Kidney glomerular epithelial cell (primary cell): ENCODE results near the gene TOR1AIP2.
"Not testable (repeated sequence)": the region's sequence is repeated elsewhere in the genome, so short reads cannot be mapped to it uniquely, and the experiment has no call there.

Experiments used
- DNase-seq: peaks from one replicate; lab custom pipeline; 2025; lab: John Stamatoyannopoulos, UW

The TOR1AIP2 gene

DNA sequence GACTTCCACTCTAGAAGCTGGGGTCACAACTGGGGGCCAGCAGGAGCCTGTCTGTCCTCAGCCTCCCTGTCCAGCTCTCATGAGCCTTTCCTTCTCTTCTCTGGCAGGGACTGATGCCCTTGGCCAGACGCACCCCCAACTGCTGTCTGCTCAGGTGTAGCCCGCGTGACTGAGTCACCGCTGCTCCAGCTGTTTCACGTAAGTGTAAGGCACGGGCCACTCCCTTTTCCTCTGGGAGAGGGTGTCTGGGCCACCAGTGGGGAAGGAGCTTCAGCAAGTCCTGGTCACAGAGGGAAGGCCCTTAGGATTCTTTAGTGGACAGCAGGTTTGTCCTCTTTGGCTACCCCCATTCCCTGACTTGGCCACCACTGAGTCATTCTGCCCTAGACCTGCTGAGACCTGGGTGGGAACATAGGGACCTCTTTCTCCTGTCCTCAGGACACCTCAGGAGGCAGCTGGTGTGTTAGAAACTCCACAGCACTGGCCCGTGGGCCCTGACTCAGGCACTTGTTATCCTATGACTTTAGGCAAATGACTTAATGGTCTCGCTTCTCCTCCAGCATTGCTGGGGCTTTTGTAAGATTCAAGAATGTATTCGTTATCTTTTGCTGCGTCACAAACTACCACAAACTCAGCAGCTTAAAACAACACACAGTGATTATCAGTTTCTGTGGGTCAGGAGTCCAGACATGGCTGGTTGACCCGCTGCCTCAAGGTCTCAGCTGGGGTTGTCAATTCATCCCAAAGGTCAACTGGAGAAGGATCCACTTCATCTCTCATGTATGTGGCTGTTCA, 69.7 kb downstream of the TOR1AIP2 start:
- DNase-seq = peak; percentile 49

- DNase-seq = no peak
Observed at GRCh38 chr1:179807291-179807690, 70.3 kb downstream of the TOR1AIP2 start.

DNA sequence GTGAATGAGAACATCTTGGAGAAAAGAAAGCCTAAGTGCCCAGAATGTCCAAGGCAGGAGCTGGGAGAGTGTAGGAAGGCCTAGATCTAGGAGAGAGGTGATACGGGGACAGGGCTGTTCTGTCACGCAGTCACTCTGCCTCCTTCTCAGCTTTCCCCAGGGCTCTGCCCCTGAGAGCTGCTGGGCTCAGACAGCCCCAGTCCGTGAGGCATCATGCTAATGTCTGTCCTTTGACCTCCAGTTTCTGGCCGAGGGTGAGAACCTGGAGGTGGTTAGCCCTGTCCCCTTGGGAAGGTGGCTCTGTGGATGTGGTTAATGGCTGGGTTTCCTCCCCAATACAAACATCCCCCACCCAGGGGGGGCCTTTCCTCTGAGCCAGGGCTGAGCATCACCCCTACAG, 71.3 kb downstream of the TOR1AIP2 start:
- DNase-seq = no peak

GRCh38 chr1:179805291-179806195, 72.1 kb downstream of the TOR1AIP2 start:
- DNase-seq = no peak

GRCh38 chr1:179804417-179804816, 73.2 kb downstream of the TOR1AIP2 start:
- DNase-seq = not testable (repeated sequence)

DNA sequence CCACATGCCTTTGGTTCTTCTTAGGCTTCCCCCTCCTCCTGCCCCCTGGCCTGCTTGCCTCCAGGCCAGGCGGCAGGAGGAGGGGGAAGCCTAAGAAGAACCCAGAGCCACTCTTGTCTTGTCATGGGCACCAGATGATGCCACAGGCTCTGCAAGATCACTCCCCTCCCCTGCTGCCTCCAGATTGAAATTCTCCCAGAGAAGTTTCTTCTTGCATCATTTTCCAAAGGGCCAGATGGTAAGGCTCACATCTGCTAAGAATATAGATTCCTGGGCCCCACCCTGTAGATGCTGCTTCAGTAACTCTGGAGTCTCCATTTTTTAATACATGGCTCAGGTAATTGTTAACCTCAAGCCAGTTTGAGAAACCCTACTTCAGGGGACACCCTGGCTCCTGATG, 73.7 kb downstream of the TOR1AIP2 start:
- no peak for DNase-seq

DNA sequence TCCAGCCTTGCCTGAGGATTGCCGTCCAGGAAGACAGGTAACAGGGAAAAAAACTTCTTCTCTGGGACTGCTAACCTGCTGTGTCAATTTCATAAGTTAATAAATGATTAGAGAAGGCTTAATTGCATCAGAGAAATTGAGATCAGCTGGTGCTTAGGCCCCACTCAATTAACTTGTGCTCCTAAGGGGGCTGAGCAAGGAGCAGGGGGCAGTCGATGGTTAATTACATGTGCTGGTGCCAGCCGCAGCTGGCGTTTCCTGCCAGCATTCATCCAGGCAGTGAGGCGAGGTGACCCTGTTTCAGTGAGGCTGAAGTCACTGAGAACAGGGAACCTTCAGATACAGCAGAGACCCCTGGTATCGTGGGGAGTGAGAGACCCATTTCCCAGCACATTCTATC, 74.5 kb downstream of the TOR1AIP2 start:
- no peak for DNase-seq

- DNase-seq = no peak
Observed at GRCh38 chr1:179800481-179800880, 77.1 kb downstream of the TOR1AIP2 start.

DNA sequence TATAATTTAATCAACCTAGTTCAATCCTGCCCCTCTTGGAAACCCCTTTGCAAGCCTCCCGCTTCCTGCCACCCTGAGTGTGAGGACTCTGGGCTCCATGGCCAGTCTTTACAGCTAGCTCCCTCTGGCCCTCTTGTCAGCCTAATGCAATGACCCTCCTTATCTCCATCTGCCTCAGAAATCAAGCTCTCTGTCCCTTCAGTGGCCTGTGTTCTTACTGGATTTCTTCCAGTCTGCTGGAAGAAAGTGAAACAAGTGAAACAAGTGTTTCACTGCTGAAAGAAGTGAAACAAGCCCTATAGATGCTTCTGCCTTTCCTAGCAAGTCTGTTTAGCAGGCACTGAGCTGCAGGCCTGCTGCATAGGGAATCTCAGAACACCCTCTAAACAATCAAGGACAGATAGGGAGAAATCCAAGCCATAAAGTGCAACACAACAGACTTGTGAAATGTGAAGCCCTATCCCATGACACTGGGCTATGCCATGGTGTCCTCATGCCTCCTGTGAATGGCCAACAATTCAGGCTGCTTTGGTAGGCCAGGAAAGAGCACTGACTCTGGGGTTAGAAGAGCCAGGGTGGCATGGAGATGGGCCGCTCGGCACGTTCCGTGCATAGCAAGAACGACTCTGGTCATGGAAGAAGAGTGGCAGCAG, 78.6 kb downstream of the TOR1AIP2 start:
- DNase-seq = no peak

GRCh38 chr1:179798213-179798863, 79.3 kb downstream of the TOR1AIP2 start:
- DNase-seq = no peak

DNA sequence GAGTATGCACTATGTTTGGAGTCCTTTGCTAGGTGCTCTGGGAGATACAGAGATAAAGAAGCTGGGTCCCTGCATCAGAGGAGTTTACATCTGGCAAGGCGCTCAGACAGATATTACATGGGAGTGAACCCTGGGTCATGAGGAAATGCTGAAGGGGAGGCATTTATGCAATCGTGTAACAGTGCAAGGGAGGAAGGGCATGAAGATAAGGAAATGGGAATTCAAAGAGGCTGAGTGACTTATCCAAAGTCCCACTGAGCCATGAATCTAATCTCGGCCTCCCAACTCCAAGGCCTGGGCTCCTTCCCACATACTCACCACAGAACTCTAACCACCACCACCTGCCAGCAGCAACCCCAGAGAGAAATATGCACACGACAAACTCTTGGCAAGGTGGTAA, 82.9 kb downstream of the TOR1AIP2 start:
- peak; percentile 14 for DNase-seq

DNA sequence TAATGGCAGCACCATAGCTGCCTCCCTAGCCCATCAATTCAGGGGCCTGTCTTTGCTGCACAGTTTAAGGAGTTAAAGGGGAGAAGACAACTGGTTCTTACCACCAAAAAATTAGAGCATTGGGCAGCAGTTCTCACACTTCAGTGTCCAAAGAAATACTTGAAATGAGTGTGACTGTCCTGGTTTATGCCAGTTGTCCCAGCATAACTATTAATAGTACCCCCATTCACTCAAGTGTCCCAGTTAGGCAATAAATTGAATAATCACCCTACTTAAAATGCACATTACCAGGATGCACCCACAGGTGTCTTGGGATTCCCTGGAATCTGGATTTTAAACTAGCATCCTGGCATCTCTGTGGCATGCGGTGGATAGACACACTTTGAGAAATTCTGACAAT, 83.5 kb downstream of the TOR1AIP2 start:
- DNase-seq = no peak

- DNase-seq = no peak
Observed at GRCh38 chr1:179793281-179793680, 84.3 kb downstream of the TOR1AIP2 start.
